OCI-LY1 (cell line): ENCODE measurements around the gene TANGO6.
"Not testable (repeated sequence)": the region's sequence is repeated elsewhere in the genome, so short reads cannot be mapped to it uniquely, and the experiment has no call there.

Experiments used
- H2AFZ ChIP-seq: fragments of 200-600 bp; sonication (generic), shearing (Covaris generic); 2 replicates; pipeline ENCODE4 v1.6.0; 2014; ENCODE audit warnings: antibody characterized with exemption, mild to moderate bottlenecking, low read length
- H3F3A ChIP-seq: fragments of 200-600 bp; sonication (generic), shearing (Covaris generic); 2 replicates; pipeline ENCODE4 v1.6.0; 2014; ENCODE audit warnings: mild to moderate bottlenecking, antibody characterized with exemption, low read length, moderate library complexity; ENCODE audit not compliant: insufficient read depth
- H3K27ac ChIP-seq: fragments of 200-600 bp; sonication (generic); 2 replicates; pipeline ENCODE4 v1.5.1; 2014; ENCODE audit warnings: low read length, mixed run types, mild to moderate bottlenecking, low read depth; ENCODE audit not compliant: poor library complexity, severe bottlenecking
- H3K27me3 ChIP-seq: fragments of 200-600 bp; sonication (generic); 2 replicates; pipeline ENCODE4 v1.6.0; 2014; ENCODE audit warnings: antibody characterized with exemption, mild to moderate bottlenecking, low read length, moderate library complexity; ENCODE audit not compliant: insufficient read depth
- H3K36me3 ChIP-seq: fragments of 200-600 bp; sonication (generic); 2 replicates; pipeline ENCODE4 v1.6.1; 2014; ENCODE audit warnings: mild to moderate bottlenecking, antibody characterized with exemption, low read length, moderate library complexity, mixed read lengths; ENCODE audit not compliant: insufficient read depth
- H3K4me1 ChIP-seq: fragments of 200-600 bp; sonication (generic); 2 replicates; pipeline ENCODE4 v1.5.1; 2014; ENCODE audit warnings: mild to moderate bottlenecking, low read length, moderate library complexity; ENCODE audit not compliant: insufficient read depth, severe bottlenecking
- H3K4me2 ChIP-seq: fragments of 200-600 bp; sonication (generic), shearing (Covaris generic); 2 replicates; pipeline ENCODE4 v1.6.1; 2014; ENCODE audit warnings: low read length
- H3K4me3 ChIP-seq: fragments of 200-600 bp; sonication (generic); 2 replicates; pipeline ENCODE4 v1.5.1; 2014; ENCODE audit warnings: low read length, low read depth, mild to moderate bottlenecking, mixed read lengths; ENCODE audit not compliant: poor library complexity, severe bottlenecking
- H3K79me2 ChIP-seq: fragments of 200-600 bp; shearing (Covaris generic); 2 replicates; pipeline ENCODE4 v1.6.1; 2016; ENCODE audit warnings: mixed run types, low read length, mixed read lengths; ENCODE audit not compliant: insufficient read depth
- H3K9ac ChIP-seq: fragments of 200-600 bp; sonication (generic), shearing (Covaris generic); 2 replicates; pipeline ENCODE4 v1.6.1; 2014; ENCODE audit warnings: mild to moderate bottlenecking, low read length, mixed read lengths
- H3K9me2 ChIP-seq: fragments of 200-600 bp; sonication (generic), shearing (Covaris generic); 2 replicates; pipeline ENCODE4 v1.6.1; 2014; ENCODE audit warnings: low read depth, mild to moderate bottlenecking, low read length, mixed read lengths
- H3K9me3 ChIP-seq: fragments of 200-600 bp; shearing (Covaris generic); 2 replicates; pipeline ENCODE4 v1.6.1; 2014; ENCODE audit warnings: low read length, mixed read lengths
- H4K20me1 ChIP-seq: fragments of 200-600 bp; sonication (generic), shearing (Covaris generic); 2 replicates; pipeline ENCODE4 v1.6.0; 2016; ENCODE audit warnings: mild to moderate bottlenecking, low read length; ENCODE audit not compliant: insufficient read depth
- CTCF ChIP-seq: fragments of 200-600 bp; sonication (generic), shearing (Covaris generic); IDR thresholded peaks from 2 replicates; pipeline ENCODE4 v1.5.1; 2017; ENCODE audit warnings: mild to moderate bottlenecking, antibody characterized with exemption, low read length, moderate library complexity, mixed read lengths
- EZH2 ChIP-seq: fragments of 200-600 bp; sonication (generic), shearing (Covaris generic); IDR thresholded peaks from 2 replicates; pipeline ENCODE4 v1.8.0; 2017; ENCODE audit warnings: borderline replicate concordance, mixed run types, mild to moderate bottlenecking, antibody characterized with exemption, low read length, moderate library complexity, mixed read lengths

Gene TANGO6

GRCh38 chr16:69126221-69126620 is 282.9 kb downstream of the TANGO6 start:
- H3K27ac ChIP-seq = no peak overlapping the region
- H4K20me1 ChIP-seq = no peaks in the 10 kb centered on the region
- H3K4me1 ChIP-seq = peaks cover 10% of the 10 kb centered on the region
- H3K36me3 ChIP-seq = peaks cover 15% of the 10 kb centered on the region
- no peaks in the 10 kb centered on the region for H3K9me2 ChIP-seq
- peaks cover 7% of the 10 kb centered on the region; the same call in 1 of the 2 replicates for H3F3A ChIP-seq
- H3K27me3 ChIP-seq = no peaks in the 10 kb centered on the region
- H3K4me3 ChIP-seq = no peak overlapping the region
- no peak overlapping the region for H3K4me2 ChIP-seq
- no peak for TF ChIP-seq CTCF
- TF ChIP-seq EZH2 = no peak
- H3K79me2 ChIP-seq = peaks cover 31% of the 10 kb centered on the region
- H2AFZ ChIP-seq = no peak overlapping the region
- H3K9ac ChIP-seq = no peak overlapping the region
- H3K9me3 ChIP-seq = no peaks in the 10 kb centered on the region

GRCh38 chr16:69126801-69127200 is 283.5 kb downstream of the TANGO6 start:
- H3K27ac ChIP-seq, H3F3A ChIP-seq, H3K9me3 ChIP-seq, H3K9ac ChIP-seq, H3K27me3 ChIP-seq, H2AFZ ChIP-seq, H3K4me1 ChIP-seq, H3K4me2 ChIP-seq, H3K9me2 ChIP-seq, H3K4me3 ChIP-seq, H4K20me1 ChIP-seq: not testable (repeated sequence)
- peaks cover 34% of the 10 kb centered on the region for H3K79me2 ChIP-seq
- peaks cover 13% of the 10 kb centered on the region for H3K36me3 ChIP-seq

- peaks cover 9% of the 10 kb centered on the region for H3K36me3 ChIP-seq
- no peaks in the 10 kb centered on the region for H3K9me3 ChIP-seq
- H3F3A ChIP-seq = peaks cover 7% of the 10 kb centered on the region; the same call in 1 of the 2 replicates
- H2AFZ ChIP-seq = no peak overlapping the region
- H3K4me3 ChIP-seq = no peak overlapping the region
- no peaks in the 10 kb centered on the region for H3K27me3 ChIP-seq
- H3K9me2 ChIP-seq = no peaks in the 10 kb centered on the region
- H3K79me2 ChIP-seq = peaks cover 40% of the 10 kb centered on the region
- no peaks in the 10 kb centered on the region for H4K20me1 ChIP-seq
- peaks cover 10% of the 10 kb centered on the region for H3K4me1 ChIP-seq
- TF ChIP-seq EZH2 (no peak), CTCF (no peak)
- H3K9ac ChIP-seq = no peak overlapping the region
- H3K27ac ChIP-seq = no peak overlapping the region
- H3K4me2 ChIP-seq = no peak overlapping the region
Measured at GRCh38 chr16:69127966-69128510, 284.7 kb downstream of the TANGO6 start.

GRCh38 chr16:69130461-69130860 is 287.1 kb downstream of the TANGO6 start:
- Histone ChIP-seq H3K9me2 (no peaks in the 10 kb centered on the region), H3K4me1 (peaks cover 27% of the 10 kb centered on the region), H2AFZ (no peak overlapping the region), H3K27me3 (no peaks in the 10 kb centered on the region), H3K4me3 (peak overlapping the region; percentile 95), H3K9me3 (no peaks in the 10 kb centered on the region), H4K20me1 (no peaks in the 10 kb centered on the region), H3K9ac (no peak overlapping the region; the same call in 1 of the 2 replicates), H3K79me2 (peaks cover 59% of the 10 kb centered on the region), H3F3A (peaks cover 5% of the 10 kb centered on the region; the same call in 1 of the 2 replicates), H3K36me3 (peaks cover 26% of the 10 kb centered on the region; the same call in 1 of the 2 replicates), H3K4me2 (peak overlapping the region; percentile 90), H3K27ac (peak overlapping the region; percentile 42)
- TF ChIP-seq EZH2 (no peak), CTCF (no peak)
